ENCODE results near the gene MRPL32. TPM values are rescaled to one million over a fixed set of nuclear protein-coding genes. Genes with fewer than 3 reads are reported as not detected.

Gene MRPL32
- total RNA-seq, 1 donor from 2014 or later, result 65.5 TPM

DNA sequence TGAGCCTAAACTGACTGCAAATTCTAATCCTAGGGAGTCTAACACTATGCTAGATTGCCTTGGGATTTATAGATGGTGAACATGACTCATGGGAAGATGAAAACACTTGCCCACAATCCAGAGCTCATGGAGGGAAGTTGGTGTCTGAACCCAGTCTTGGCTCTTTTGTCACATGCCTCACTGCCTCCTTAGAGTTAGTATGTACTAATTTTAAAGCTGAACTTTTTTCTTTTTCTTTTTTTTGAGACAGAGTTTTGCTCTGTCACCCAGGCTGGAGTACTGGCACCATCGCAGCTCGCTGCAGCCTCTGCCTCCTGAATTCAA lies 14.4 kb downstream of the MRPL32 start:
- intact Hi-C loops (cut with micrococcal nuclease), result loop anchor here (10.0 kb wide), 1 partner anchor 318 kb away; no protein-coding TSS in a partner anchor
- no peak for DNase-seq
- no peaks in the 10 kb centered on the region for H3K27me3 ChIP-seq (ENCODE audit: low read depth)
- H3K4me3 ChIP-seq, result no peak overlapping the region
- no peak overlapping the region for H3K27ac ChIP-seq (replicated peaks)
- TF ChIP-seq, protein P1, sequence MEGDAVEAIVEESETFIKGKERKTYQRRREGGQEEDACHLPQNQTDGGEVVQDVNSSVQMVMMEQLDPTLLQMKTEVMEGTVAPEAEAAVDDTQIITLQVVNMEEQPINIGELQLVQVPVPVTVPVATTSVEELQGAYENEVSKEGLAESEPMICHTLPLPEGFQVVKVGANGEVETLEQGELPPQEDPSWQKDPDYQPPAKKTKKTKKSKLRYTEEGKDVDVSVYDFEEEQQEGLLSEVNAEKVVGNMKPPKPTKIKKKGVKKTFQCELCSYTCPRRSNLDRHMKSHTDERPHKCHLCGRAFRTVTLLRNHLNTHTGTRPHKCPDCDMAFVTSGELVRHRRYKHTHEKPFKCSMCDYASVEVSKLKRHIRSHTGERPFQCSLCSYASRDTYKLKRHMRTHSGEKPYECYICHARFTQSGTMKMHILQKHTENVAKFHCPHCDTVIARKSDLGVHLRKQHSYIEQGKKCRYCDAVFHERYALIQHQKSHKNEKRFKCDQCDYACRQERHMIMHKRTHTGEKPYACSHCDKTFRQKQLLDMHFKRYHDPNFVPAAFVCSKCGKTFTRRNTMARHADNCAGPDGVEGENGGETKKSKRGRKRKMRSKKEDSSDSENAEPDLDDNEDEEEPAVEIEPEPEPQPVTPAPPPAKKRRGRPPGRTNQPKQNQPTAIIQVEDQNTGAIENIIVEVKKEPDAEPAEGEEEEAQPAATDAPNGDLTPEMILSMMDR (IDR thresholded peaks at IDR 0.05; ENCODE audit: borderline replicate concordance), result no peak
- H3K4me1 ChIP-seq, result no peaks in the 10 kb centered on the region
- H3K9me3 ChIP-seq (replicated peaks), result no peaks in the 10 kb centered on the region
- no peaks in the 10 kb centered on the region for H3K36me3 ChIP-seq

DNA sequence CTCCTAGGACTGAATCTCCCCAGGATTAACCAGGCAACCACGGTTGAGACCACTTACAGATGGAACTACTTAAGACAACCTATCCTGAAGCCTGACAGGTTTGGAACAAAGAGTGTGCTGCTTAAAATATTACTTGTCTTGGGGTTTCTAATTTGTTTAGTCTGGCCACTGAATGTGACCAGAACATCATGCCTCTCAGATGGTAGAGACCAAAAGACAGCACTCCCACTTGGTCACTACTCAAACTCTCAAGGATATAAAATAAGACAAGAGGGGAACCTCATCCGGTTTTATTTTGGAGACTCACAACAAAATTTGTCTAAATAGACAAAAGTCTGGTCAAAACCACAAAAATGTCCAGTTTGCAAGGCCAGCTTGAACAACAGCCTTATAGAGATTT lies 15.3 kb downstream of the MRPL32 start:
- Histone ChIP-seq H3K36me3 (no peaks in the 10 kb centered on the region), H3K27ac (replicated peaks) (no peak overlapping the region), H3K4me1 (no peaks in the 10 kb centered on the region), H3K27me3 (ENCODE audit: low read depth) (no peaks in the 10 kb centered on the region), H3K9me3 (replicated peaks) (no peaks in the 10 kb centered on the region), H3K4me3 (no peak overlapping the region)
- TF ChIP-seq, protein P1 (IDR thresholded peaks at IDR 0.05; ENCODE audit: borderline replicate concordance), result no peak
- DNase-seq, result no peak
- intact Hi-C loops (cut with micrococcal nuclease), result loop anchor here (10.0 kb wide), 1 partner anchor 317 kb away; no protein-coding TSS in a partner anchor

DNA sequence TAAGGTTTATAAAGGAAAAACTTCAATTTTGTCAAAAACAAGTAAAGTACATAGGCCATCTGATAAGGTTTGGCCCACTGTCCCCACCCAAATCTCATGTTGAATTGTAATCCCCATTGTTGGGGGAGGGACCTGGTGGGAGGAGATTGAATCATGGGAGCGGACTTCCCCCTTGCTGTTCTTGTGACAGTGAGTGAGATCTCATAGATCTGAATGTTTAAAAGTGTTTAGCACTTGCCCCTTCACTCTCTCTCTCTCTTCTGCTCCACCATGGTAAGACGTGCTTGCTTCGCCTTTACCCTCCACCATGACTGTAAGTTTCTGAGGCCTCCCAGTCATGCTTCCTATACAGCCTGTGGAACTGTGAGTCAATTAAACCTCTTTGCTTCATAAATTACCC lies 18.2 kb downstream of the MRPL32 start:
- intact Hi-C loops (cut with micrococcal nuclease), result no loop called here
- Histone ChIP-seq H3K9me3 (replicated peaks) (no peaks in the 10 kb centered on the region), H3K4me3 (no peak overlapping the region), H3K4me1 (no peaks in the 10 kb centered on the region), H3K27me3 (ENCODE audit: low read depth) (no peaks in the 10 kb centered on the region), H3K27ac (replicated peaks) (no peak overlapping the region), H3K36me3 (no peaks in the 10 kb centered on the region)
- TF ChIP-seq, protein P1 (IDR thresholded peaks at IDR 0.05; ENCODE audit: borderline replicate concordance), result no peak
- no peak for DNase-seq

DNA sequence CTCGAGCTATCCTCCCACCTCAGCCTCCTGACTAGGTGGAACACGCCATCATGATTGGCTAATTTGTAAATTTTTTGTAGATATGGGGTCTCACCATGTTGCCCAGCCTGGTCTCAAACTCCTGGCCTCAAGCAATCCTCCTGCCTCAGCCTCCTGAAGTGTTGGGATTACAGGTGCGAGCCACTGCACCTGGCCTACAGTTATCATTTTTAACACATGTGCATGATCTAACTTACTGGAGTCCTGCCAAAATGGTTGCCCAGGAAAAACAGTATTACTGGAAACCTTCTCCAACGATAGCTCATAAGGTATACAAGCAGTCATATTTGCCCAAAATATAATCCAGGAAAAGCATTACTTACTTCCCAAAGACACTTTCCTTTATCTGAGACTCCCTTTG lies 20.2 kb downstream of the MRPL32 start:
- DNase-seq, result no peak
- no peaks in the 10 kb centered on the region for H3K9me3 ChIP-seq (replicated peaks)

DNA sequence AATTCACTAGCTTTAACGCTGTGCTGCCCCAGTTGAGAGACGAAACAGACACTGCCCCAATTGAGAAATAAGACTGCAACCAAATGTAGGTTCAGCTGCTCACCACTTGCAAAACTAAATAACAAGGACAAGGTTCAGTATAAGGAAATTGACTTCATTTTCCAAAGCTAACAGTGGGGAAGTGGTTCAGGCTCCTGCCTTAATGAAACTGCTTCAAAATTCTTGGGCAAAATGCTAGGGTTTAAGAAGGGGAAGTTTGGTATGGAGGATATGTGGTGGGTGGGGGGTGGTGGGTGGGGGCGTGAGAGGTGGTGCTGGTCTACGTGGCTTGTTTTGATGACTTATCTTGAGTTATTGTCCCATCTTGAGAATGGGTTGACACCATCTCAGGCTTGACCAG lies 21.8 kb downstream of the MRPL32 start:
- H3K27me3 ChIP-seq (ENCODE audit: low read depth), result no peaks in the 10 kb centered on the region
- H3K9me3 ChIP-seq (replicated peaks), result no peaks in the 10 kb centered on the region
- no peaks in the 10 kb centered on the region for H3K36me3 ChIP-seq
- H3K4me3 ChIP-seq, result no peak overlapping the region
- H3K27ac ChIP-seq (replicated peaks), result no peak overlapping the region
- TF ChIP-seq, protein P1 (IDR thresholded peaks at IDR 0.05; ENCODE audit: borderline replicate concordance), result no peak
- no peaks in the 10 kb centered on the region for H3K4me1 ChIP-seq
- DNase-seq, result no peak
- intact Hi-C loops (cut with micrococcal nuclease), result no loop called here

More for the DNA sequence above, 20.2 kb downstream of the MRPL32 start:
- intact Hi-C loops (cut with micrococcal nuclease), result no loop called here
- no peak overlapping the region for H3K27ac ChIP-seq (replicated peaks)
- no peak overlapping the region for H3K4me3 ChIP-seq
- no peaks in the 10 kb centered on the region for H3K27me3 ChIP-seq (ENCODE audit: low read depth)
- TF ChIP-seq, protein P1 (IDR thresholded peaks at IDR 0.05; ENCODE audit: borderline replicate concordance), result no peak
- H3K4me1 ChIP-seq, result no peaks in the 10 kb centered on the region
- H3K36me3 ChIP-seq, result no peaks in the 10 kb centered on the region

DNA sequence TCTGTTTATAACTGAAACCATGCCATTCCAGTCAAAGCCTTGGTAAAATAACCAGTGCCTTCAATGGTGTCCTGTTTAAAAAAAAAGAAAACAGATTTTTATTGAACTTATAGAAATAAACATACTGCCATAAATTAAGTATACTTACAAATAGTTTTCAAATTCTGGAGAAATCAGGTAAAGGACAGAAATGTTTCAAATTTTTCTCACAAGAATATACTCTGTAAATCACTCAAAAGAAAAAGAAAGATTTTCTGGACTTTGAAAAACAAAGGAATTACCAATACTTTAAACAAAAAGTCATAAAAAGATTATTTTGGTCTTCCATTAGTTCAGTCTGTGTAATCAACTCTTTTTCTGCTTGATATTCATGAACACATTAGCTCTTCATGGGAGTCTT lies 23.9 kb downstream of the MRPL32 start:
- TF ChIP-seq, protein P1 (IDR thresholded peaks at IDR 0.05; ENCODE audit: borderline replicate concordance), result no peak
- Histone ChIP-seq H3K4me1 (no peaks in the 10 kb centered on the region), H3K36me3 (no peaks in the 10 kb centered on the region), H3K9me3 (replicated peaks) (no peaks in the 10 kb centered on the region), H3K27me3 (ENCODE audit: low read depth) (no peaks in the 10 kb centered on the region), H3K4me3 (no peak overlapping the region), H3K27ac (replicated peaks) (no peak overlapping the region)
- no peak for DNase-seq
- intact Hi-C loops (cut with micrococcal nuclease), result no loop called here
